Transverse colon (tissue), 3 donors: ENCODE measurements around the gene GNPTAB.

Source experiments
- CTCF ChIP-seq, 5 experiments: fragments of 200-600 bp in 3 of 5; fragments of 450-650 bp in 2 of 5; sonication (generic) in 3 of 5; IDR thresholded peaks; 1 replicate in 2 of 5; 2 replicates in 3 of 5; pipeline ENCODE4 v1.5.1; 2016 to 2017; ENCODE audit warnings: antibody characterized with exemption in 5 of 5, inconsistent platforms in 3 of 5, mild to moderate bottlenecking in 2 of 5, moderate library complexity in 1 of 5
- POLR2A ChIP-seq: fragments of 450-650 bp; IDR thresholded peaks from one replicate; pipeline ENCODE4 v1.6.1; 2016; ENCODE audit warnings: antibody characterized with exemption, mild to moderate bottlenecking, moderate library complexity

GRCh38 chr12:101761781-101762180 lies 69.0 kb downstream of the GNPTAB start:
- no peak for TF ChIP-seq CTCF (IDR thresholded peaks at IDR 0.05)
- TF ChIP-seq POLR2A = no peak
